ENCODE results near the gene CLIC3.
"Not testable (repeated sequence)": the region's sequence is repeated elsewhere in the genome, so short reads cannot be mapped to it uniquely, and the experiment has no call there.

The CLIC3 gene, protein sequence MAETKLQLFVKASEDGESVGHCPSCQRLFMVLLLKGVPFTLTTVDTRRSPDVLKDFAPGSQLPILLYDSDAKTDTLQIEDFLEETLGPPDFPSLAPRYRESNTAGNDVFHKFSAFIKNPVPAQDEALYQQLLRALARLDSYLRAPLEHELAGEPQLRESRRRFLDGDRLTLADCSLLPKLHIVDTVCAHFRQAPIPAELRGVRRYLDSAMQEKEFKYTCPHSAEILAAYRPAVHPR

DNA sequence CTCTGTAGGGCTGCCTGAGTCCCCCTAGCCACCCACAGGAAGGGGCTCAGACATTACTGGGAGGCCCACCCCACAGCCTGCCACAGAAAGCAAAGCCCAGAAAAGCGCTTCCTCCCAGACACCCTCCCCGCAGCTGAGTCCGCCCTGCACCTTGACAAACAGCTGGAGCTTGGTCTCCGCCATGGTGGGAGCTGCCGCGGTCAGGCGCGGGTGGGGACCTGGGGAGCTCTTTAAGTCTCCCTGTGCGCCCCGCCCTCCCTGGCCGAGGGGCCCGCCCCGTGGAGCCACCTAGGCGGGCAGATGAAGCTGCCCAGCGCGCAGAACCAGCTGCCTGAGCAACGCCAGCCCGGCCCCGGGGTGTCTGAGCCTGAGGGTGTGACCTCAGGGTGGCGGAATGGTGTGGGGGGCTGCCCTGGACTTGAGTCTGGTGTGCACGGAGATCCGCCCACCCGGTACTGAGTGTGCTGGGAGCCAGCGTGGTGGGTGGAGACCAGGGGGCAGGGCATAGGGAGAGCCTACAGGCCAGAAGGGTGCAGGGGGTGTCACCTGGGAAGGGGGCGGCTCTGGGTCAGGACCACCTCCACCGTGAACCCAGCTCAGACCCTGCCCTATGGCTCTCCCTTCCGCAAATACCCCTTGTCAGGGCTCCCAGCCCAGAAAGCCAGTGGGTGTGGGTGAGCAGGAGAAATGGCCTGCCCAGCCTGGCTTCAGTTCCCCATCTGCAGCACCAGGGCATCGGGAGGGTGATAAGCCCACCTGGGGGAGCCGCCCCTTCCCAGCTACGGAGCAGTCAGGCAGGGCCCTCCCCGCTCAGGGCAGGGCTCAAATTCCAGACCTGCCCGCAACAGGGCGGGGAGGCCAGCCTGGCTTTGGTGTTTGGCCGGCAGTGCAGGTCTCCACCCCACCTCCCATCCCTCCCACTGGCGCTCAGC lies at the start of gene CLIC3:
Gene CLIC3 (minus strand): TSS at position 208 of the 932 bp plus-strand sequence. CDS start 25 bp downstream, at position 183.
- DNase-seq (ENCODE audit: low read depth in 2 of 2): no peak

DNA sequence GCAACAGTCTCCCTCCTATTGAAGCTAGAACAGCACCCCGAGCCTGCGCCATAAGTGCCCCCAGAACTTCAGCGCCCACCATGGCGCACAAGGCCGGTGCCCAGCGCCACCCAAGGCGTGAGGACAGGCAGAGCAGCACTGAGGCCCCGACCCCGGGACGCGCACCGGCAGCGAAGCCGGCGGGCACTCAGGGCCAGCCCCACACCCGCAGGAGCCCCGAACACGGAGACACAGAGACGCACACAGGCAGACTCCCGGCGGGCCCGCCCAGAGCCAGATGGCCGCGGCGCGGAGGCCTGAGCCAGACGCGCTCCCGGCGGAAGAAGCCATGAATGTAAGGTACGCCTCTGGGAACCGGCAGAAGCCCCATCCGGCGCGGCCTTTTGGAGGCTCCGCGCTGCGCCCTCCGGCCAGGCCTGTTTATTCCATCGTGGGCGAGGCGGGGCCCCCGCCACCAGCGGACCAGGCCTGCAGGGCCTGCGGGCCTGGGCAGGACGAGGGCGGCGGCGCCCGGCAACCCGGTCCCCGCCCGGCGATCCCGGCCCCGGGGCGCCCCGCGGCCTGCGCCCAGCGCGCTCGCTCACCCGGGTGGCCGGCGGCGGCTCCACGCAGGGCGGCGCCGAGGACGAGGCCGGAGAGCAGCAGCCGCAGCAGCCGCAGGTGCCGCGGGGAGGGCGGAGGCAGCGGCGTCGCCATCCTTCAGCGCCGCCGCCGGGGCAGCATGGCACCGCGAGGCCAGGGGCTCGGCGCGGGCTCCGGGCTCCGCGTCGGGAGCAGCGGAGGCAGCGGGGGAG lies 49.1 kb upstream of the CLIC3 start:
- no peak for DNase-seq (ENCODE audit: low read depth in 2 of 2)

DNA sequence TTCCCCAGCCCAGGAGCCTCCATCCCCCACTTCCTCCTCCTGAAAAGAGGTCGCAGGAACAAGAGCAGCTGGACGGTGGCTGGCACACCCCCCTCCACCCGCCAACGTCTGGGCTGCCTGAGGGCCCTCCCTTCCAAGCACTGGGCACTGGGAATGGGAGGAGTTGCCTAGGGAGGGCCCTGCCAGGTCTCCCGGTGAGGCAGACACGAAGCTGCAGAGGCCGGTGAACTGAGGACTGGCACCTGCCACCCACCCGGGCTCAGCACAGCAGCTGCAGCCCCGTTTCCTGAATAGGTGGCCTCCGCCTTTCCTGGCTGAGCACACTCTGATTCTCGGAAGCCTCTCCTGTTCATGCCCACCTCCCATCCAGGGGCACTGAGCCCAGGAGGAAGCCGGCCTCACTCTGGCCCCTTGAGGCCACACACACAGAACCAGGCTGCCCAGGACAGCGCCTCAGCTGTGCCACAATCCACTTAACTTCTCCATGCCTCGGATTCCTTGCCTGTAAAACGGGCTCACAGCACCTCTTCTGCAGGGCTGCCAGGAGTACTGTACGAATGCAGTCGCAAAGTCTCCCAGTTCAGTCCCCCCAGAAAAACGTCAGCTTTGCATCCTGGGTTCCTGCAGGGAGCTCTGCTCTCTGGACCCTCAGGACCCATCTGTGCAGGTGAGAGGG lies 48.3 kb upstream of the CLIC3 start:
- DNase-seq (ENCODE audit: low read depth in 2 of 2): no peak

DNA sequence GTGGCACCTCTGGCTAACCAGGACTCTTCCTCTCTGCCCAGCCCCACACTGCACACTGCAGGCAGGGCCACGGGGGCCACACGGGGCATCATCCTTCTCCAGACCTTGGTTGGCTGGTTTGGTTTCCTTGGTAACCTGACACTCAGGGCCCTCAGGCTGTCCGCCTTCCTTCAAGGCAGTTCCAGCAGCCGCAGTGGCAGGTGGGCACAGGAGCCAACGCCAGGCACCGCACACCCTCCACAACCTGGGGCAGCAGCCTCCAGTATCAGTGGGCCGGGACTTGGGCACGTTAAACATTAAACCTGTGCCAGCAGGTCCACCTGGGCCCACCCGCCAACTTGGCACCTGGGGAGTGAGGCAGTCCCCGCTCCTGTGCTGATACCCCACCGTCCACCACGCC lies 47.7 kb upstream of the CLIC3 start:
- DNase-seq (ENCODE audit: low read depth in 2 of 2): no peak

DNA sequence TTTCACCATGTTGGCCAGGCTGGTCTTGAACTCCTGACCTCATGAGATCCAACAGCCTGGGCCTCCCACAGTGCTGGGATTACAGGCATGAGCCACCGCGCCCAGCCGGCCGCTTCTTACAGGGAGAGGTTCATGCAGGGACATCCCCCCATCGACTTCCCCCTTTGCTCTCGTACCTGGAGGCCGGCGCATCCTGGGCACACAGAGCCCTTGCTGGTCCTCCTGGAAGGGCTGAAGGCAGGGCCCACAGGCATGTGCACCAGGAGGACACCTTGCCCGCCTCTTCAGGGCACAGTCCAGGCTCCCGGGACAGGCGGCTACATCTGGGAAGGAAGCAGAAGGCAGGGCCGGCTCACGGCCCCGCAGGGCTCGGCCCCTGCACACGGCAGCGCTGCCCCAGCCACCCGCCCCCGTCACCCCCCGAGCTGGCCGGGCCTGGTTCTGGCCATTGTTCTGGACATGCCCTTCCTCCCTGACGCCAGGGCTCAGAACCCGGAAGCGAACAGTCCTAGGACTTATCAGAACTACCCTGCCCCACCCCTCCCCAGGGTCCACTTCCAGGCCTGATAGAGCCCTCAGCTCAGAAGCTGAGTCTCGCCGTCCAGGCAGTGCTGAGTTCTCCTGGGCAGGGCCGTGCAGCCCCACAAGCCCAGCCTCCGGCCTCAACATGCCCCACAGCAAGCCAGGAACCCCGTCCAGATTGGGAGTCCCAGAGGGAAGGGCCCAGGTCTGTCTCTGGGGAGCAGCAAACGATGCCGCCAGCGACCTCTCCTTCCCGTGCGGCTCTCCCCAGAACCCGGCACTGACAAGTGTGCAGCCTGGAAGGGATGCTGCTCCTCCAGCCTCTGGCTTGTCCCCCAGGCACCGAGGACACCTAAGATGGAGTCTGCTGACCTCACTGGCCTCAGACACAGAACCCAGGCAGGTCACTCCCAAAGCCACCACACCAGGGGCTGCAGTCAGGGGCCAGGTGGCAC lies 46.7 kb upstream of the CLIC3 start:
- DNase-seq (ENCODE audit: low read depth in 2 of 2): no peak

DNA sequence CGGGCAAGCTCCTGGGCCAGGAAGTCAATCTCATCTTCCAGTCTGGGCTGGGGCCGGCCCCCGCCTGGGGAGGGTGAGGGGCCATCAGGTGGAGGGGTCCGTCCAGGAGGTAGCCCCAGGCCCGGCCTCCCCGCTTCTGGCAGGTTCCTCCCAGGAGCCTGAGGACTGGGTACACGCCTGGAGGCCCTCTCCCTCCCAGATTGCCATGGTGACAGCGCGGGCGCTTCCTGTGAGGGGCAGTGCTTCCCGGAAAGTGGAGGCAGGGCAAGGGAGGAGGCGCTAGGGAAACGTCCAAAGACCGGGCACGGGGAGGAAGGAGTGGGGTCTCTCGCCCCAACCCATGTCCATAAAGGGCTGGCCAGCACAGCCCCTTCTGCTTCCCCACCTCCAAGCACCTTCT lies 44.8 kb upstream of the CLIC3 start:
- DNase-seq (ENCODE audit: low read depth in 2 of 2): no peak

DNA sequence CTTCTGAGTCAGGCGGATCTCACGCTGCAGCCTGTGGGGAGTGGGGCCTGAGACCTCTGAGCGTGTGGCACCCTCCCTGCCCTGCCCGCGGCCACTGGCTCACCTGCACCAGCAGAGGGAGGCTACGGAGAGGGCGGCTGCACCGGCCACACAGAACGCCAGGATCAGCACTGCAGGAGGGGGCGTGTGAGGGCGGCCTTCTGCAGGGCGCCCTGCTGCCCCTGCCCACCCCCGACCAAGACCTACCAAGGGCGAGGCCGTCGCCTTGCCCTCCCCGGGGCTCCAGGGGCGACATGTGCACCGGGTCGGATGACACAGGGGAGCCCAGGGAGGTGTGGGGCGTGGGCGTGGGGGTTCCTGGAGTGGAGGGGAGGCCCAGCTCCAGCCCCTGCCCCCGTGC lies 44.2 kb upstream of the CLIC3 start:
- no peak for DNase-seq (ENCODE audit: low read depth in 2 of 2)

DNA sequence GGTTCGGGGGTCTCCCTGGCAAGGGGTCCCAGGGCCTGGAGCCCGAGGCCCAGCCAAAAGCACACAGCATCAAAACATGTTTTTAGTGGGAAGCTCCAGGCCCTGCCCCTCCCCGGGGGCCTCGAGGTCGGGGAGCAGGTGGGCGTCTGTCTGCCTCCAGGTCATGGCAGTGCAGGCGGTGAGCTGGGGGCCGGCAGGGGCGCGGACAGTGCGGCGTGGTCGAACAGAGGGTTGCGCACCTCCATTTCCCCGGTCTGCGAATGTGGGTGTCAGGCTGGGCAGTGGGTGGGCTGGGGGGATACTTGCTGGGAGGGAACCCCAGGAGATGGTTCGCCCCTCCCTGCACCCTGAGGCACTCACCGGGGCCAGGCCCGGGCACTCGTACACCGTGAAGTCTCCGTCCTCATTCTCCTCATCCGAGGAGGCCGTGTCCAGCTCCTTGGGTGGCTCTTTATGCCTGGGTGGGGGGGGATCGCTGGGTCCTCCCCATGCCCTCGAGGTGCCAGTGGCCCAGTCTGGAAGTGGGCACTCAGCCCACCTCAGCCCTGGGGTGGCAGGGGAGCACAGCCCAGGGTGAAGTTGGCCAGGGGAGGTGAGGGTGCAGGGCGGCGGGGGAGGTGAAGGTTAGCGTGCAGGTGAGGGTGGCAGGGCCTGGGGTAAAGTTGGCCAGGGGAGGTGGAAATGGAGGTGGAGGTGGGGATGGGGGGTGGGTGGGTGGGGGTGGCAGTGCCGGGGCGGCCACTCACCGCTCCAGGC lies 43.4 kb upstream of the CLIC3 start:
- DNase-seq (ENCODE audit: low read depth in 2 of 2): no peak

DNA sequence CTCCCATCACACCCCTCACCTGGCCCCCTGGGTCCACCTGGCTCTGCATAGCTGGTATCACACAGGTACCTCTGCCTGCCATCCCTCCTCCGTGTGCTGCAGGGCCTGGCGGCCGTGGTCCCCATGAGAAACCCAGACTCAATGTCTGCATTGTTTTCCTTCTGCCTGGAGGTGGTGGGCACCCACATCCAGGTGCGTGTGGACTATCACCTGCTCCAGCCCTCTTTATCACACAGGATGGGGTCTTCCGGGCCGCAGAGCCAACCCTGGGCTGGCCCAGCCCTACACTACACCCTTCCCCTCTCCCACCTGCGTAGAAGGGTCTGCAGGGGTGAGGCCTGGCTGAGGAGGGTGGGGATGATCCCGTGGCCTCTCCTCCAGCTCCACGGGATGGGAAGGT lies 42.5 kb upstream of the CLIC3 start:
- DNase-seq (ENCODE audit: low read depth in 2 of 2): no peak

DNA sequence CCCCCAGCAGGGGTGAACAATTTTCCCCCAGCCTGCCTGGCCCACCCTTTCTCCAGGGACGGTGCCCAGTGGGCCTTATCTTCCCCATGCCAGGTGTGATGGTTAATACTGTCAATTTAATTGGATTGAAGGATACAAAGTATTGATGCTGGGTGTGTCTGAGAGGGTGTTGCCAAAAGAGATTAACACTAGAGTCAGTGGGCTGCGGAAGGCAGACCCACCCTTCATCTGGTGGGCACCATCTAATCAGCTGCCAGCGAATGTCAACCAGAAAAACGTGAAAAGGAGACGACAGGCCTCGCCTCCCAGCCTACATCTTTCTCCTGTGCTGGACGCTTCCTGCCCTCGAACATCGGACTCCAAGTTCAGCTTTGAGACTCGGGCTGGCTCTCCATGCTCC lies 41.1 kb upstream of the CLIC3 start:
- no peak for DNase-seq (ENCODE audit: low read depth in 2 of 2)

DNA sequence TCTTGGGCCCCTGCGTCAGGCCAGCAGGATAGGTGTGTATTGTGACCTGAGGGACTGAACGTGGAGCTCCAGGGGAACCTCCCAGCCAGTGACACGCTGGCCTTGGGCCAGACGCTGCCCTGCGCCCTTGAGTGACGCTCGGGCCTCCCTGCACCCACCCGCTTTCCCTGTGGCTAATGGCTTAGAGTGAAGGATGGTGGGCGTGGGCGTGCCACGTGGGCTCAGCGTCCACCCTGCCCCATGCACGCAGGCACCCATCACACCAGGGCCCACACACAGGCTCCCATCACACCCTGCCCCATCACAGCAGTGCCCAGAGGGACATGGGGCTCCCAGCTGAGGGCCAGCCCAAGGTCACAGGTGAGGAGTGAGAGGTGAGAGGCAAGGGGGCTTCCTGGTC lies 40.7 kb upstream of the CLIC3 start:
- DNase-seq (ENCODE audit: low read depth in 2 of 2): no peak

DNA sequence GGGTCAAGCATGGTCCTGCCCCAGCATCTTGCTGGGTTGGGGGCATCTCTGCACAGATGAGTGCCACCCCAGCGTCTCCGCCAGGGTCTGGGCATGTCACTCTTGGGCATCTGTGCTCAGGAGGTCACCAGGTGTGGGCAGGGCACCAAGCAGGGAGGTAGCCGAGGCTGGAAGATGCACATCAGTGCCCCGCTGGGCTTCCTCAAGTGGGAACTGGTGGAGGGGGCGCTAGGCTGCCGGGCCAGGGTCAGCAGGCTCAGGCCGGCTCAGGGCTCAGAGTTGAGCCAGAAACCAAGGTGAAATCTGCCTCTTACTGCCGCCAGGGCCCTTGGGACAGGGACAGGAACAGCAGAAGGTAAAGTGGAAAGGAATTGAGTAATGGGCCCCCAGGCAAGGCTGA lies 39.6 kb upstream of the CLIC3 start:
- no peak for DNase-seq (ENCODE audit: low read depth in 2 of 2)

DNA sequence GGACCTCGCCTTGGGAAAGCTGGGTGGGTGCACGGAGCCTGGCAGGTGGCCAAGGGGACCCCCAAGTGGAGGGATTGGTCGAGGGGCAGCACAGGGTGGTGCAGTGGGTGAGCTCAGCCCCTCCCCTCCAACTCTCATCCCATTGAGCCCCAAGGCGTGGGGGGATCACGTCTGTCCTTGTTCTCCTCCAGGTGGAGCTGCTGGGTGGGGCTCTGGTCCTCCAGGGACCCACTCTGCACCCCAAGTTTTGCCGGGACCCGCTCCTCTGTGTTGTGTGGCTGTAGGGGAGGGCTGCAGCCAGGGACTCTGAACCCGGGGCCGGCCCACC lies 39.1 kb upstream of the CLIC3 start:
- no peak for DNase-seq (ENCODE audit: low read depth in 2 of 2)

DNA sequence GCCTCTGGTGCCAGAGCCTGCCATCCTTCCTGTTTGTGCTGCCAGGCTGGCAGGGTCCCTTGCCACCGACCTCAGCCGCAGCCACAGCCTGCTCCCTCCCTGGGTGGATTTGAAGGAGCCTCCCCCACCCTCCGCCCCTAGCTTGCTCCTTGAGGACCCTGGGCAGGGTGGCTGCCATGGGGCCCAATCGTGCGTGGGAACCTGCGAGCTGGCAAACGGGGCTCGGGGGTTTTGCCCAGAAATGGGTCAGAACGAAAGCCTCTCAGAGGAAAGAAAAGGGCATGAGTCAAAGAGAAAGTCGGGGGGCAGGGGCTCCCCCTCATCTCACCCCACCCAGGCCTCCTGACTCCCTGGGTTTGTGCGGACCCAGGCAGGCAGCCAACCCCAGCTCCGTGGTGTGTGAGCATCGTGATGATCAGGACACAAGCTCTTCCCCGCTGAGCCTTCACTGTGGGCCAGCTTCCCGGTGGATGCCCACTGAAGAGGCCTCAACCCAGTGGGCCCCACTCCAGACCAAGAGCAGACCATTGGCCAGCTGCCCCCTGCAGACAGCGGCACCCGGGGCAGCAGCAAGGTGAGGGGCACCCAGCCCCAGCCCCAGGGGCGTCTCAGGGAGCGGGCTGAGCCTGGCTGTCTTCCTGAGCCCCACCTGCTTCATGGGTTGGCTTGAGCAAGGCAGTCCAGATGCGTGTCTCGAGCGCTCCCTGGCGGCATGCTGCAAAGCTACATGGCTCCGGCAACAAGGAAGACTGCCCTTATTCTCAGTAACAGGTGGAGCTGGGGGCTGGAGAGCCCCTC lies 38.5 kb upstream of the CLIC3 start:
- DNase-seq (ENCODE audit: low read depth in 2 of 2): peak in 1 of 2 experiments; percentile 39

DNA sequence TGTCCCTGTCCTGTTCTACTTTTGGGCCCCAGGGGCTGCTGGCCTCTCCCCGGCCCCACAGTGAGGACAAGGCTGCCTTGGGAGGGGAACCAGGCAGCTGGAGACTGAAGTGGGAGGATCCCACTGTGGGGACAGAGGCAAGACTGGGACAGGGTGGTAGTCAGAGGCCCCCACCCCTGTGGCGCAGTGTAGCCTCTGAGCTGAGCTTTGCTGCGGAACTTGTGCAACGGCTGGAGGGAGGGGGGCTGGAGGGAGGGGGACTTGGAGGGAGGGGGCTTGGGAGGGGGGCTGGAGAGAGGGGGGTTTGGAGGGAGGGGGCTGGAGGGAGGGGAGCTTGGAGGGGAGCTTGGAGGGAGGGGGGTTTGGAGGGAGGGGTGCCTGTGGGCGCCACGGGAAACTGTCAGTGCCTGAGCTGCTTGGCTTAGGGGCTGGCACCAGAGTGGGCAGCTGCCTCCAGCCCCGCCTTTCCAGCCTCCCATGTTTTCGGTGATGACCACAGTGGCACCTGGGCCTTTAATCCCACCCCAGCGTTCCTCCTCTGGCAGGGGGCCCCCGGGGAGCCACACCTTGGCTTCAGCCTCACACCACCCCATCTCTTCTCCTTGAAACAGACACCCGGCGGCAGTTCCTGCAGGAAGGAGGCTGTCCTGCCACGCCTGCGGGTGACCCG lies 37.8 kb upstream of the CLIC3 start:
- no peak for DNase-seq (ENCODE audit: low read depth in 2 of 2)

DNA sequence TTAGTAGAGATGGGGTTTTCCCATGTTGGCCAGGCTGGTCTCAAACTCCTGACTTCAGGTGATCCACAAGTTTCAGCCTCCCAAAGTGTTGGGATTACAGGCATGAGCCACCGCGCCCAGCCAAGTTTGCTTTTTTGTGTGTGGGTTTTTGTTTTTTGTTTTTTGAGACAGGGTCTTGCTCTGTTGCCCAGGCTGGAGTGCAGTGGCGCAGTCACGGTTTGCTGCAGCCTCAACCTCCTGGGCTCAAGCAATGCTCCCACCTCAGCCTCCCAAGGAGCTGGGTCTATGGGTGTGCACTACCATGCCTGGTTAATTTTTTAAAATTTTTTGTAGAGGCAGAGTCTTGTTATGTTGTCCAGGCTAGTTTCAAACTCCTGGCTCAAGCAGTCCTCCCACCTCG lies 37.1 kb upstream of the CLIC3 start:
- not testable (repeated sequence) for DNase-seq (ENCODE audit: low read depth in 2 of 2)

DNA sequence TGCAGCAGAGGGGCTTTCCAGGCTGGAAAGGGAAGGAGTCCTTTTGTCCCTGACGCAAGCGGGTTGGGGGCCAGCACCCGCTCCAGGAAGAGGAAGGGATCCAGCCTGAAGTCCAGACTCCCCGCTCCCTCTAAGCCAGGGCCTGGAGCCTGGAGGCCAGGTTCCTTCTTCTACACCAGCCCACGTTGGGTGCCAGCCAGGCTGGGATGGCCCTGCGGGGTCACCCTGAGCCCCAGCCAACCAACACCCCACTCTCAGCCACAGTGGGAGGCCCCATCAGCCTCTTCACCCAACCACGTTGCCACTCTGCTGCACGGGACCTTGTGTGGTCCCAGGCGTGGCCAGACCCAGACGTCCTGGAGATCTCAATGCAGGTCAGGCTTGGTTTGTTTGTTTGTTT lies 36.5 kb upstream of the CLIC3 start:
- no peak for DNase-seq (ENCODE audit: low read depth in 2 of 2)

DNA sequence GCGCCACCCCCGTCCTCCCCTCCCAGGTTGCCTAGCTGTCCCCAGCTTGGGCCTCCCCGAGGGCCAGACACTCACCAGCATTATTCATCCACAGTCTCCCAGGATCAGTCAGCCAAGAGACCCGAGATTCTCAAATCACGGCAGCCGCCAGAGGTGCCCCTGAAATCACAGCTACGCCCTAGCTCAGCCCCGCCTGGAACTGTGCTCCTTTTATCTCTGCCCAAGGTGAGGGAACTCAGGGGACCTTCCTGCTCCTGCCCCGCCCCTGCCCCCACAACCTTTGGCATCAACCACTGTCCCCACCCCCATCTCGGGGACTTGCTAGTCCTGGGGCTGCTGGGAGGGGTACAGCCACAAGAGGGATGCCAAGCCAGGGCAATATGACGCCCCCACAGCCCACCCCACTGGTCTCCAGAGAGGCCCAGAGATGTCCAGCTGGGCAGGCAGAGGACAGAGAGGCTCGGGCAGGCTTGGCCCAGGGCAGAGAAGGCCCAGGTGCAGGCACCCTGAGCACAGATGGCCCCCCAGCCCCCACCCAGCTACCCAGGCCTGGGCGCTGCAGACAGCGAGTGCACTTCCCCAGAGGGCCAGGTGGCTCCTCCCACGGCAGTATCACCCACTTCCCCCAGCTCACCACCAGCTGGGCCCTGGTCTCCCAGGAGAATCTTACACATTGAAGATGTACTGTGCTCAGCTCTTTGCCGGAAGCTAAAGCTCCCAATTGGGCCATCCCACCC lies 35.7 kb upstream of the CLIC3 start, which contains the start of gene FUT7:
Gene FUT7 (minus strand): TSS at position 185 of the 737 bp plus-strand sequence. CDS start 97 bp downstream, at position 88.
- no peak for DNase-seq (ENCODE audit: low read depth in 2 of 2)

Data from fibroblast of skin of left quadriceps (primary cell).